Fibroblast of lung (primary cell): ENCODE results near the gene FTO.

ENCODE experiments used
- CTCF ChIP-seq, 2 donors: IDR thresholded peaks in 1 of 2; conservative IDR thresholded peaks in 1 of 2; 1 replicate in 1 of 2; 2 replicates in 1 of 2; pipeline ENCODE4 v1.5.1; 2011 to 2012; ENCODE audit warnings: low read length in 2 of 2, control low read depth in 1 of 2, inconsistent platforms in 1 of 2, low read depth in 1 of 2, mild to moderate bottlenecking in 1 of 2
- EZH2 ChIP-seq: IDR thresholded peaks from 2 replicates; pipeline ENCODE4 v1.5.1; 2012; ENCODE audit warnings: low read length, control low read depth, mild to moderate bottlenecking; ENCODE audit errors: missing control alignments

DNA sequence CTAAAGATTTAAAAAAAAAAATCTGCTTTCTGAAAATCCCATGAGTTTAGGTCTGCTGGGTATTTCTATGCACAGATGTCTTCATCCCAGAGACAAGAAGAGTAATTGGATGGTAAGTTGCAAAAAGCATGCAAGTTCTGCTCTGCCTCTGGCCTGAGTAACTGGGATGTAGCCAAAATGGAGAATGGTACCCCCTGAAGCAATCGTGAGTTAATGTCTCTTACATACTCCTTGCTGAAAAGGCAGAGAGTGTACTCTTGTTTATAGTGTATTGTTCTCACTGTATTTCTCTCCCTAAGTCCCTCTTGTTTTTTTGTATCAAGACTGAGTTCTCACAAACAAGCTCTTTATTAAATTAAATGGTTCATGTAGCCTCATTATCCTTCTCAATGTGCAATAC is 323.6 kb downstream of the FTO start:
- TF ChIP-seq CTCF (conservative IDR thresholded peaks at IDR 0.05 in 1 of 2, IDR thresholded peaks at IDR 0.05 in 1 of 2; ENCODE audit: low read depth in 1 of 2, low read length in 2 of 2) = no peak
- TF ChIP-seq EZH2 = no peak
